ENCODE results near the gene TAF4B.
A peak's percentile ranks its signal among the peaks of the same experiment; 100 is the strongest.

TAF4B gene

DNA sequence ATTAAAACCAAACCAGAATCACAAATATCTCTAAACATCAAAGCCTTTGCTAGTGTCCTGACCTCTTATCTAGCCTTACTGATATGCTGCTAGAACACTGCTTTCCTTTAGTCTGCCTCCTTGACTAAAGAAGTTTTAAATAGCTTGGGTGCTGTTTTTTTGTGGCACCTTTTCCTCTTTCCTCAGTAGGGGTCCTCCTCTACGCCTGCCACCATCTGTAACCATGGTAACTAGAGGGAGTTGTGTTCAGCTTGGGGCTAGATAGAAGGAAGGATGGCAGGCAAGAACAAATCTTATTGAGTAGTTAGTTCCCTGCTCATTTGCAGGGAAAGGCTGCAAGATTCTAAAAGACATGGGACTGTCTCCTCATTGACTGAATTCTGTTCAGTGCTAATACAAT lies 86.0 kb downstream of the TAF4B start:
- no peaks in the 10 kb centered on the region; the same call in 1 of the 2 replicates for H3K36me3 ChIP-seq (ENCODE audit: low read depth)
- ATAC-seq (ENCODE audit: low read depth) (no peak), DNase-seq (ENCODE audit: low spot score) (no peak)
- TF ChIP-seq CTCF (IDR thresholded peaks at IDR 0.05; ENCODE audit: poor library complexity, severe bottlenecking) = no peak
- peaks cover 3% of the 10 kb centered on the region for H3K9me3 ChIP-seq (ENCODE audit: severe bottlenecking)
- no peak overlapping the region for H3K4me3 ChIP-seq (ENCODE audit: severe bottlenecking)
- H3K27me3 ChIP-seq (ENCODE audit: insufficient read depth, poor library complexity, severe bottlenecking) = no peaks in the 10 kb centered on the region
- no peak overlapping the region for H3K27ac ChIP-seq (ENCODE audit: poor library complexity, severe bottlenecking)
- peaks cover 4% of the 10 kb centered on the region for H3K4me1 ChIP-seq (ENCODE audit: insufficient read depth, poor library complexity, severe bottlenecking)

- Histone ChIP-seq H3K4me1 (ENCODE audit: insufficient read depth, poor library complexity, severe bottlenecking) (no peaks in the 10 kb centered on the region), H3K27ac (ENCODE audit: poor library complexity, severe bottlenecking) (no peak overlapping the region), H3K27me3 (ENCODE audit: insufficient read depth, poor library complexity, severe bottlenecking) (no peaks in the 10 kb centered on the region), H3K9me3 (ENCODE audit: severe bottlenecking) (no peaks in the 10 kb centered on the region), H3K4me3 (ENCODE audit: severe bottlenecking) (no peak overlapping the region), H3K36me3 (ENCODE audit: low read depth) (peaks cover 3% of the 10 kb centered on the region; the same call in 1 of the 2 replicates)
- DNase-seq (ENCODE audit: low spot score) (no peak), ATAC-seq (ENCODE audit: low read depth) (no peak)
- TF ChIP-seq CTCF (IDR thresholded peaks at IDR 0.05; ENCODE audit: poor library complexity, severe bottlenecking) = no peak
Measured at GRCh38 chr18:26317398-26317797, 91.2 kb downstream of the TAF4B start.

- no peak for TF ChIP-seq CTCF (IDR thresholded peaks at IDR 0.05; ENCODE audit: poor library complexity, severe bottlenecking)
Measured at GRCh38 chr18:26320686-26321085, 94.4 kb downstream of the TAF4B start.

GRCh38 chr18:26322890-26323653 lies 96.8 kb downstream of the TAF4B start:
- Histone ChIP-seq H3K27ac (ENCODE audit: poor library complexity, severe bottlenecking) (peak overlapping the region; percentile 28), H3K27me3 (ENCODE audit: insufficient read depth, poor library complexity, severe bottlenecking) (no peaks in the 10 kb centered on the region), H3K36me3 (ENCODE audit: low read depth) (peaks cover 3% of the 10 kb centered on the region; the same call in 1 of the 2 replicates), H3K4me1 (ENCODE audit: insufficient read depth, poor library complexity, severe bottlenecking) (peaks cover 9% of the 10 kb centered on the region), H3K9me3 (ENCODE audit: severe bottlenecking) (no peaks in the 10 kb centered on the region), H3K4me3 (ENCODE audit: severe bottlenecking) (no peak overlapping the region)
- DNase-seq (ENCODE audit: low spot score) (no peak), ATAC-seq (ENCODE audit: low read depth) (peak; percentile 81)
- TF ChIP-seq CTCF (IDR thresholded peaks at IDR 0.05; ENCODE audit: poor library complexity, severe bottlenecking) = no peak

More at GRCh38 chr18:26320686-26321085, 94.4 kb downstream of the TAF4B start:
- H3K36me3 ChIP-seq (ENCODE audit: low read depth) = peaks cover 3% of the 10 kb centered on the region; the same call in 1 of the 2 replicates
- ATAC-seq (ENCODE audit: low read depth) (no peak), DNase-seq (ENCODE audit: low spot score) (no peak)
- H3K27me3 ChIP-seq (ENCODE audit: insufficient read depth, poor library complexity, severe bottlenecking) = no peaks in the 10 kb centered on the region
- no peak overlapping the region for H3K27ac ChIP-seq (ENCODE audit: poor library complexity, severe bottlenecking)
- peaks cover 4% of the 10 kb centered on the region for H3K4me1 ChIP-seq (ENCODE audit: insufficient read depth, poor library complexity, severe bottlenecking)
- H3K9me3 ChIP-seq (ENCODE audit: severe bottlenecking) = no peaks in the 10 kb centered on the region
- no peak overlapping the region for H3K4me3 ChIP-seq (ENCODE audit: severe bottlenecking)

GRCh38 chr18:26325771-26326170 lies 99.5 kb downstream of the TAF4B start:
- H3K4me3 ChIP-seq (ENCODE audit: severe bottlenecking) = no peak overlapping the region
- H3K27me3 ChIP-seq (ENCODE audit: insufficient read depth, poor library complexity, severe bottlenecking) = no peaks in the 10 kb centered on the region
- DNase-seq (ENCODE audit: low spot score) (no peak), ATAC-seq (ENCODE audit: low read depth) (no peak)
- H3K4me1 ChIP-seq (ENCODE audit: insufficient read depth, poor library complexity, severe bottlenecking) = peaks cover 9% of the 10 kb centered on the region
- H3K9me3 ChIP-seq (ENCODE audit: severe bottlenecking) = no peaks in the 10 kb centered on the region
- no peaks in the 10 kb centered on the region; the same call in 1 of the 2 replicates for H3K36me3 ChIP-seq (ENCODE audit: low read depth)
- H3K27ac ChIP-seq (ENCODE audit: poor library complexity, severe bottlenecking) = no peak overlapping the region
- TF ChIP-seq CTCF (IDR thresholded peaks at IDR 0.05; ENCODE audit: poor library complexity, severe bottlenecking) = no peak
